Endothelial cell of umbilical vein (primary cell): ENCODE data around the gene CNDP2. TPM values are rescaled to one million over a fixed set of nuclear protein-coding genes. Genes with fewer than 3 reads are reported as not detected.

Experiments used
- BruUV-seq: library from RNA; stranded (reverse); fragments of 400-500 nt; replicated peaks from 2 replicates; lab custom pipeline; 2021; lab: Mats Ljungman, UMichigan
- CTCF ChIA-PET: fragments of 300-600, 350-600 bp; sonication (Branson Sonifier 250); formaldehyde crosslinking; loops from one replicate; lab custom pipeline; 2021; ENCODE audit warnings: antibody characterized with exemption, inconsistent platforms; lab: Charles Lee
- POLR2A ChIA-PET: fragments of 300-600, 350-600 bp; sonication (Branson Sonifier 250); formaldehyde crosslinking; loops from one replicate; lab custom pipeline; 2021; ENCODE audit warnings: antibody characterized with exemption, inconsistent platforms; lab: Charles Lee
- DNase-seq: peaks from one replicate; pipeline ENCODE4 v3.0.0-alpha.2; 2011; ENCODE audit warnings: low read depth, low spot score
- FAIRE-seq: peaks from 2 replicates; lab custom pipeline; 2011; peaks lifted over from hg19 to GRCh38; lab: Jason Lieb, UNC
- H2AFZ ChIP-seq: 2 replicates; pipeline ENCODE4 v1.6.0; 2012; ENCODE audit warnings: low read depth, low read length, control low read depth, inconsistent platforms
- H3K27ac ChIP-seq: 2 replicates; pipeline ENCODE4 v1.5.1; 2011; ENCODE audit warnings: low read depth, mild to moderate bottlenecking, control low read depth, low read length, moderate library complexity; ENCODE audit not compliant: insufficient read depth
- H3K27me3 ChIP-seq, 2 experiments: 2 replicates each; pipeline versions ENCODE4 v1.6.0 to v1.6.1; 2011; ENCODE audit warnings: low read length in 2 of 2, mixed read lengths in 1 of 2; ENCODE audit not compliant: control insufficient read depth in 2 of 2, insufficient read depth in 2 of 2
- H3K36me3 ChIP-seq, 2 experiments: 2 replicates in 1 of 2; 3 replicates in 1 of 2; pipeline ENCODE4 v1.5.1; 2011; ENCODE audit warnings: low read length in 2 of 2, mild to moderate bottlenecking in 1 of 2, moderate library complexity in 1 of 2; ENCODE audit not compliant: control insufficient read depth in 2 of 2, insufficient read depth in 2 of 2; ENCODE audit errors: extremely low read depth in 1 of 2
- H3K4me1 ChIP-seq: 3 replicates; pipeline ENCODE4 v1.5.1; 2011; ENCODE audit warnings: mild to moderate bottlenecking, low read length; ENCODE audit not compliant: control insufficient read depth, insufficient read depth; ENCODE audit errors: extremely low read depth
- H3K4me2 ChIP-seq: 2 replicates; pipeline ENCODE4 v1.6.1; 2011; ENCODE audit warnings: low read length, control low read depth, mixed read lengths; ENCODE audit not compliant: insufficient read depth
- H3K4me3 ChIP-seq, 3 experiments: fragments of 200-600 bp in 1 of 3; sonication (generic), shearing (Covaris generic) in 1 of 3; replicated peaks in 1 of 3; 2 replicates each; pipeline ENCODE4 v1.5.1; 2011 to 2016; ENCODE audit warnings: control low read depth in 3 of 3, low read length in 3 of 3, mild to moderate bottlenecking in 2 of 3, inconsistent platforms in 1 of 3, low read depth in 1 of 3, moderate library complexity in 1 of 3; ENCODE audit not compliant: insufficient read depth in 1 of 3
- H3K79me2 ChIP-seq: 2 replicates; pipeline ENCODE4 v1.6.0; 2012; ENCODE audit warnings: low read length, inconsistent platforms; ENCODE audit not compliant: control insufficient read depth, insufficient read depth
- H3K9ac ChIP-seq: replicated peaks from 2 replicates; pipeline ENCODE3; 2011; ENCODE audit warnings: low read length, control low read depth; ENCODE audit not compliant: insufficient read depth; ENCODE audit errors: extremely low read depth
- H3K9me1 ChIP-seq: replicated peaks from 3 replicates; pipeline ENCODE4 v1.6.0; 2011; ENCODE audit warnings: mild to moderate bottlenecking, low read length; ENCODE audit not compliant: control insufficient read depth, insufficient read depth; ENCODE audit errors: extremely low read depth
- H3K9me3 ChIP-seq: replicated peaks from 2 replicates; pipeline ENCODE4 v1.5.1; 2012; ENCODE audit warnings: low read length, inconsistent platforms; ENCODE audit not compliant: control insufficient read depth, insufficient read depth
- H4K20me1 ChIP-seq: replicated peaks from 2 replicates; pipeline ENCODE3; 2011; ENCODE audit warnings: mild to moderate bottlenecking, low read length; ENCODE audit not compliant: control insufficient read depth, insufficient read depth; ENCODE audit errors: extremely low read depth
- EZH2 ChIP-seq: IDR thresholded peaks from 2 replicates; pipeline ENCODE4 v1.6.1; 2012; ENCODE audit warnings: borderline replicate concordance, low read depth, mild to moderate bottlenecking, moderate library complexity, low read length, inconsistent platforms; ENCODE audit not compliant: severe bottlenecking
- FOS ChIP-seq: IDR thresholded peaks from 2 replicates; pipeline ENCODE4 v1.6.1; 2011; ENCODE audit warnings: mild to moderate bottlenecking, low read length, moderate library complexity, borderline replicate concordance; ENCODE audit not compliant: insufficient read depth
- GATA2 ChIP-seq: IDR thresholded peaks from 2 replicates; pipeline ENCODE4 v1.7.0; 2011; ENCODE audit warnings: low read depth, mild to moderate bottlenecking, moderate library complexity, mixed read lengths, low read length; ENCODE audit not compliant: insufficient read length, insufficient read depth
- JUN ChIP-seq: IDR thresholded peaks from 2 replicates; pipeline ENCODE4 v1.6.1; 2011; ENCODE audit warnings: borderline replicate concordance, low read depth; ENCODE audit not compliant: insufficient read length, insufficient read depth
- MYC ChIP-seq: IDR thresholded peaks from one replicate; pipeline ENCODE4 v1.6.1; 2011; ENCODE audit warnings: mild to moderate bottlenecking, low read depth, low read length
- POLR2A ChIP-seq: IDR thresholded peaks from 2 replicates; pipeline ENCODE4 v1.6.1; 2012; ENCODE audit warnings: low read depth, mild to moderate bottlenecking, control low read depth, low read length
- POLR2AphosphoS5 ChIP-seq: IDR thresholded peaks from 2 replicates; pipeline ENCODE4 v1.6.1; 2012; ENCODE audit warnings: low read depth, mild to moderate bottlenecking, control low read depth, low read length, moderate library complexity; ENCODE audit not compliant: insufficient read depth
- dilution Hi-C: fragments of 300-500 bp; cut with MboI; formaldehyde crosslinking; loops from one replicate; pipeline ENCODE4 v1.15.0; 2019; ENCODE audit warnings: low sequenced_read_pairs; ENCODE audit not compliant: extremely low pct_ligation_motif_present
- intact Hi-C: fragments of 100-400 bp; cut with micrococcal nuclease; formaldehyde crosslinking; loops from one replicate; pipeline ENCODE4 v1.10.0; 2022
- polyA plus RNA-seq, 4 experiments: library from polyadenylated mRNA; depleted of rRNA in 3 of 4; stranded (reverse) in 3 of 4; unstranded in 1 of 4; fragments of >200 nt; gene quantifications; 2 replicates each; pipeline versions ENCODE4 v1.2.1 to v1.2.3, GENCODE V29; 2011 to 2012; ENCODE audit warnings: missing spikeins in 1 of 4
- total RNA-seq: library from RNA; stranded (reverse); gene quantifications from 2 replicates; pipeline ENCODE4 v1.2.3, GENCODE V29; 2021
- TF ChIP-seq, protein P1 (sequence below), 2 donors: IDR thresholded peaks; 1 replicate in 1 of 2; 2 replicates in 1 of 2; pipeline ENCODE4 v1.5.1; 2011; ENCODE audit warnings: low read length in 2 of 2, mild to moderate bottlenecking in 2 of 2, moderate library complexity in 2 of 2, control low read depth in 1 of 2, inconsistent platforms in 1 of 2, low read depth in 1 of 2; ENCODE audit not compliant: insufficient read depth in 1 of 2; ENCODE audit errors: extremely low read depth in 1 of 2
- TF ChIP-seq, protein P2 (sequence below): IDR thresholded peaks from 2 replicates; pipeline ENCODE4 v1.6.1; 2011; ENCODE audit not compliant: insufficient read depth, insufficient read length

The CNDP2 gene
- total and polyA plus RNA-seq, 2 donors (not counting 3 experiments of a cell fraction or from before 2014, with no cell fraction given): 52.9 to 123 TPM

GRCh38 chr18:74472312-74472711 is 23.9 kb upstream of the CNDP2 start:
- Histone ChIP-seq H3K9me1 (no peaks in the 10 kb centered on the region), H3K27me3 (peaks cover 0 to 13% of the 10 kb centered on the region in 2 experiments), H3K9ac (no peak overlapping the region), H3K36me3 (no peaks in the 10 kb centered on the region), H3K4me2 (no peak overlapping the region), H3K9me3 (no peaks in the 10 kb centered on the region), H2AFZ (no peak overlapping the region), H3K27ac (no peak overlapping the region), H3K79me2 (no peaks in the 10 kb centered on the region), H3K4me3 (no peak overlapping the region), H4K20me1 (no peaks in the 10 kb centered on the region), H3K4me1 (peaks cover 5% of the 10 kb centered on the region)
- FAIRE-seq (no peak), DNase-seq (no peak)
- intact Hi-C loops (no loop called here), dilution Hi-C loops (no loop called here)
- ChIA-PET POLR2A (no interaction called here), CTCF (no interaction called here)
- TF ChIP-seq, protein P1, sequence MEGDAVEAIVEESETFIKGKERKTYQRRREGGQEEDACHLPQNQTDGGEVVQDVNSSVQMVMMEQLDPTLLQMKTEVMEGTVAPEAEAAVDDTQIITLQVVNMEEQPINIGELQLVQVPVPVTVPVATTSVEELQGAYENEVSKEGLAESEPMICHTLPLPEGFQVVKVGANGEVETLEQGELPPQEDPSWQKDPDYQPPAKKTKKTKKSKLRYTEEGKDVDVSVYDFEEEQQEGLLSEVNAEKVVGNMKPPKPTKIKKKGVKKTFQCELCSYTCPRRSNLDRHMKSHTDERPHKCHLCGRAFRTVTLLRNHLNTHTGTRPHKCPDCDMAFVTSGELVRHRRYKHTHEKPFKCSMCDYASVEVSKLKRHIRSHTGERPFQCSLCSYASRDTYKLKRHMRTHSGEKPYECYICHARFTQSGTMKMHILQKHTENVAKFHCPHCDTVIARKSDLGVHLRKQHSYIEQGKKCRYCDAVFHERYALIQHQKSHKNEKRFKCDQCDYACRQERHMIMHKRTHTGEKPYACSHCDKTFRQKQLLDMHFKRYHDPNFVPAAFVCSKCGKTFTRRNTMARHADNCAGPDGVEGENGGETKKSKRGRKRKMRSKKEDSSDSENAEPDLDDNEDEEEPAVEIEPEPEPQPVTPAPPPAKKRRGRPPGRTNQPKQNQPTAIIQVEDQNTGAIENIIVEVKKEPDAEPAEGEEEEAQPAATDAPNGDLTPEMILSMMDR (IDR thresholded peaks at IDR 0.05; ENCODE audit: extremely low read depth in 1 of 2, insufficient read depth in 1 of 2, low read depth in 1 of 2, low read length in 2 of 2): no peak
- TF ChIP-seq FOS (no peak), POLR2A (no peak), EZH2 (no peak), MYC (no peak), POLR2AphosphoS5 (no peak), GATA2 (no peak), JUN (no peak)
- TF ChIP-seq, protein P2, sequence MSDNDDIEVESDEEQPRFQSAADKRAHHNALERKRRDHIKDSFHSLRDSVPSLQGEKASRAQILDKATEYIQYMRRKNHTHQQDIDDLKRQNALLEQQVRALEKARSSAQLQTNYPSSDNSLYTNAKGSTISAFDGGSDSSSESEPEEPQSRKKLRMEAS: no peak
- BruUV-seq: no TSS peak
